ENCODE results near the gene VCX3B. TPM values are rescaled to one million over a fixed set of nuclear protein-coding genes. Genes with fewer than 3 reads are reported as not detected.

VCX3B gene
- total and polyA plus RNA-seq, 2 experiments from 2014 or later = 0.48 TPM; not detected in 1

GRCh38 chrX:8453611-8454010, 11.0 kb upstream of the VCX3B start (continued):
- TF ChIP-seq CTCF (conservative IDR thresholded peaks at IDR 0.05; ENCODE audit: low read depth in 2 of 2) (no peak), ZNF331 (CRISPR knock-in tag; IDR thresholded peaks at IDR 0.05; ENCODE audit: low read depth) (no peak)

- Histone ChIP-seq H3K36me3 (ENCODE audit: insufficient read depth) (no peaks in the 10 kb centered on the region), H3K27ac (ENCODE audit: low read depth) (no peak overlapping the region), H3K4me2 (no peak overlapping the region), H3K4me3 (no peak overlapping the region), H2AFZ (no peak overlapping the region), H3K9me2 (ENCODE audit: insufficient read depth) (no peaks in the 10 kb centered on the region), H3F3A (replicated peaks; ENCODE audit: low read depth) (no peaks in the 10 kb centered on the region), H4K20me1 (replicated peaks; ENCODE audit: insufficient read depth) (no peaks in the 10 kb centered on the region), H3K27me3 (ENCODE audit: insufficient read depth) (no peaks in the 10 kb centered on the region), H3K79me2 (replicated peaks; ENCODE audit: insufficient read depth) (no peaks in the 10 kb centered on the region), H3K4me1 (ENCODE audit: insufficient read depth) (no peaks in the 10 kb centered on the region)
- H3K36me3 Mint-ChIP-seq (ENCODE audit: low read depth) = no peaks in the 10 kb centered on the region
- H3K4me3 Mint-ChIP-seq = no peak overlapping the region
- no peaks in the 10 kb centered on the region for H3K27me3 Mint-ChIP-seq (ENCODE audit: insufficient read depth, low read depth, poor library complexity)
- TF ChIP-seq NANOG (IDR thresholded peaks at IDR 0.05; ENCODE audit: borderline replicate concordance) (no peak), CTCF (conservative IDR thresholded peaks at IDR 0.05; ENCODE audit: low read depth in 2 of 2) (peak; percentile 38 to 54)
- ATAC-seq = no peak
- no peaks in the 10 kb centered on the region; the same call in 2 of the 3 replicates for H3K4me1 Mint-ChIP-seq
- H3K9me3 Mint-ChIP-seq = no peaks in the 10 kb centered on the region; the same call in 1 of the 3 replicates
- DNase-seq (ENCODE audit: low spot score) = peak; percentile 5
- no peak overlapping the region for H3K27ac Mint-ChIP-seq
Observed at GRCh38 chrX:8455557-8455956, 9.1 kb upstream of the VCX3B start.

- H3K36me3 Mint-ChIP-seq (ENCODE audit: low read depth) = peaks cover 3% of the 10 kb centered on the region; the same call in 1 of the 3 replicates
- H3K9me2 ChIP-seq (ENCODE audit: insufficient read depth) = no peaks in the 10 kb centered on the region
- no peak overlapping the region for H3K4me3 ChIP-seq
- H2AFZ ChIP-seq = no peak overlapping the region
- H3K9me3 Mint-ChIP-seq = peaks cover 6% of the 10 kb centered on the region
- H3F3A ChIP-seq (replicated peaks; ENCODE audit: low read depth) = no peaks in the 10 kb centered on the region
- no peaks in the 10 kb centered on the region for H3K27me3 Mint-ChIP-seq (ENCODE audit: insufficient read depth, low read depth, poor library complexity)
- DNase-seq (ENCODE audit: low spot score) (no peak), ATAC-seq (no peak)
- no peaks in the 10 kb centered on the region for H3K27me3 ChIP-seq (ENCODE audit: insufficient read depth)
- H3K4me3 Mint-ChIP-seq = no peak overlapping the region
- no peaks in the 10 kb centered on the region for H4K20me1 ChIP-seq (replicated peaks; ENCODE audit: insufficient read depth)
- no peak overlapping the region for H3K27ac ChIP-seq (ENCODE audit: low read depth)
- H3K4me2 ChIP-seq = no peak overlapping the region
- no peaks in the 10 kb centered on the region; the same call in 2 of the 3 replicates for H3K4me1 Mint-ChIP-seq
- no peak overlapping the region for H3K27ac Mint-ChIP-seq
- no peaks in the 10 kb centered on the region for H3K4me1 ChIP-seq (ENCODE audit: insufficient read depth)
- H3K79me2 ChIP-seq (replicated peaks; ENCODE audit: insufficient read depth) = no peaks in the 10 kb centered on the region
- H3K36me3 ChIP-seq (ENCODE audit: insufficient read depth) = no peaks in the 10 kb centered on the region
- no peak for TF ChIP-seq EZH2 (IDR thresholded peaks at IDR 0.05; ENCODE audit: low read depth, unreplicated experiment)
- no peak for TF ChIP-seq POLR2AphosphoS5 (IDR thresholded peaks at IDR 0.05; ENCODE audit: low read depth)
- no peak for TF ChIP-seq CREB1 (CRISPR knock-in tag; IDR thresholded peaks at IDR 0.05; ENCODE audit: low read depth)
- TF ChIP-seq JUNB (IDR thresholded peaks at IDR 0.05; ENCODE audit: unreplicated experiment) = no peak
- TF ChIP-seq STAT1 (IDR thresholded peaks at IDR 0.05; ENCODE audit: unreplicated experiment) = no peak
- TF ChIP-seq ZNF114 (CRISPR knock-in tag; IDR thresholded peaks at IDR 0.05) = no peak
- no peak for TF ChIP-seq EZH2phosphoT487 (IDR thresholded peaks at IDR 0.05; ENCODE audit: unreplicated experiment)
- TF ChIP-seq NANOG (IDR thresholded peaks at IDR 0.05; ENCODE audit: borderline replicate concordance) = no peak
- no peak for TF ChIP-seq ZNF462 (CRISPR knock-in tag; IDR thresholded peaks at IDR 0.05)
Observed at GRCh38 chrX:8462488-8462887, 2.1 kb upstream of the VCX3B start.

Measured in GM23338 (cell line).